ENCODE results near the gene COL5A3. TPM values are rescaled to one million over a fixed set of nuclear protein-coding genes. Genes with fewer than 3 reads are reported as not detected.

COL5A3 gene
- total and polyA plus RNA-seq, 12 donors = 3.8 to 35.6 (median 10.7) TPM

DNA sequence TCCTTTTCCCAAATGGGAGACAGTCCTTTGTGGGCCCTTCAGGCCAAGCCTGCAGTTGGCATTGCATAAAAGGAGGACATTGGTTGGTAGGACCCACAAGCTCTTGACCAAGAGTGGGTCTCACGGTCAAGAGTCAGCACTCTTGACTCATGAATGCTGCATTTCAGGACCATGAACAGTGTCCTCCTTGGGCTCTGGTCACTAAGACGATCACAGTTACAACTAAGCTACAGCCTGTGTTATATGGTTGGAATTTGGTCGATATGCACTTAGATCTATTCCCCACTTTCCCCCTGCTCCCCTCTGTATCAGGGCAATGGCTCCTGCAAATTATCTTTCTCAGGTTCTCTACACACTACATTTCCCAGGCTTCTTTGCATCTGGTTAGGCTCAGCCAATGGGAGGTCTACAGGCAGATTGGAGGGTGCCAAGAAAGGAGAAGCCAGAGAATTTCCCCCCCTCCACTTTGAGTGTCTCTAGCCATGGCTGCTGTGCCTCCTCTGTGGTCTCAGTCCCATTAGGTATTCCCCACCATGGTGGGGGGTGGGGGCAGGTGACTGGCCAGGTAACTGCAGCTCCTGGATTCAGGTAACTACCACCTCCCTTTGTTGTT is 70.9 kb downstream of the COL5A3 start:
- Histone ChIP-seq H3K9me3 (peaks cover 0 to 22% (median 8%) of the 10 kb centered on the region in 11 donors), H3K27me3 (peaks cover 0 to 60% (median 38%) of the 10 kb centered on the region in 7 donors), H3K4me3 (no peak overlapping the region), H3K27ac (no peak overlapping the region), H3K4me1 (peaks cover 4 to 24% (median 8%) of the 10 kb centered on the region in 9 donors), H3K36me3 (no peaks in the 10 kb centered on the region)
- DNase-seq (no peak), ATAC-seq (no peak)
- intact Hi-C loops (cut with DNase I) = loop anchor here in 3 of 10 donors (10.0 kb wide), 3 partner anchors 175 to 455 kb away; partner anchors contain the start of genes EIF3G (in 1 of the 3), MRPL4 (in 1 of the 3) and P2RY11 (in 1 of the 3)
- TF ChIP-seq, protein P1, sequence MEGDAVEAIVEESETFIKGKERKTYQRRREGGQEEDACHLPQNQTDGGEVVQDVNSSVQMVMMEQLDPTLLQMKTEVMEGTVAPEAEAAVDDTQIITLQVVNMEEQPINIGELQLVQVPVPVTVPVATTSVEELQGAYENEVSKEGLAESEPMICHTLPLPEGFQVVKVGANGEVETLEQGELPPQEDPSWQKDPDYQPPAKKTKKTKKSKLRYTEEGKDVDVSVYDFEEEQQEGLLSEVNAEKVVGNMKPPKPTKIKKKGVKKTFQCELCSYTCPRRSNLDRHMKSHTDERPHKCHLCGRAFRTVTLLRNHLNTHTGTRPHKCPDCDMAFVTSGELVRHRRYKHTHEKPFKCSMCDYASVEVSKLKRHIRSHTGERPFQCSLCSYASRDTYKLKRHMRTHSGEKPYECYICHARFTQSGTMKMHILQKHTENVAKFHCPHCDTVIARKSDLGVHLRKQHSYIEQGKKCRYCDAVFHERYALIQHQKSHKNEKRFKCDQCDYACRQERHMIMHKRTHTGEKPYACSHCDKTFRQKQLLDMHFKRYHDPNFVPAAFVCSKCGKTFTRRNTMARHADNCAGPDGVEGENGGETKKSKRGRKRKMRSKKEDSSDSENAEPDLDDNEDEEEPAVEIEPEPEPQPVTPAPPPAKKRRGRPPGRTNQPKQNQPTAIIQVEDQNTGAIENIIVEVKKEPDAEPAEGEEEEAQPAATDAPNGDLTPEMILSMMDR (IDR thresholded peaks at IDR 0.05) = no peak
- WGBS, 2 donors = 42 to 49% methylated on average over 3 of the region's 3 CpGs

DNA sequence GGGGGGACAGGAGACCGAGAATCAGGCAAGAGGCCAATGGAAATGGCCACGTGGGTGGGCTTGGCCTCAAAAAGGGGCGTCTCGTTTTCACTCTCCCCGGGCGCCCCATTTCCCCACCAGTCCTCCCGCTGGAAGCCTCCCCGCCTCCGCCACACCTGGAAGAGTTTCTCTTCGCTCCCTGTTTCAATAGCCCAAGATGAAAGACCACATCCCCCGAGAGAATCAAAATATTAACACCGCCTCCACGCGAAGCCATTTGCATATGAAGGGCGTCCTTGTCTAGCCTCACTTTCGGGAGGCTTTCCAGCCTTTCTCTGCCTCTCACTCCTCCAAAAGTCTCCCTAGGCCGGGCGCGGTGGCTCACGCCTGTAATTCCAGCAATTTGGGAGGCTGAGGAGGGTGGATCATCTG is 73.3 kb downstream of the COL5A3 start:
- Histone ChIP-seq H3K9me3 (peaks cover 0 to 16% (median 4%) of the 10 kb centered on the region in 11 donors), H3K4me3 (no peak overlapping the region), H3K4me1 (peaks cover 4 to 32% (median 12%) of the 10 kb centered on the region in 9 donors), H3K27ac (no peak overlapping the region), H3K36me3 (no peaks in the 10 kb centered on the region), H3K27me3 (peaks cover 0 to 71% (median 58%) of the 10 kb centered on the region in 7 donors)
- WGBS, 2 donors = 6 to 14% methylated on average over 20 of the region's 20 CpGs
- no peak for ATAC-seq
- TF ChIP-seq, protein P1 (IDR thresholded peaks at IDR 0.05) = no peak
- intact Hi-C loops (cut with DNase I) = loop anchor here in 3 of 10 donors (10.0 kb wide), 3 partner anchors 178 to 458 kb away; partner anchors contain the start of genes EIF3G (in 1 of the 3), MRPL4 (in 1 of the 3) and P2RY11 (in 1 of the 3)
- no peak for DNase-seq

DNA sequence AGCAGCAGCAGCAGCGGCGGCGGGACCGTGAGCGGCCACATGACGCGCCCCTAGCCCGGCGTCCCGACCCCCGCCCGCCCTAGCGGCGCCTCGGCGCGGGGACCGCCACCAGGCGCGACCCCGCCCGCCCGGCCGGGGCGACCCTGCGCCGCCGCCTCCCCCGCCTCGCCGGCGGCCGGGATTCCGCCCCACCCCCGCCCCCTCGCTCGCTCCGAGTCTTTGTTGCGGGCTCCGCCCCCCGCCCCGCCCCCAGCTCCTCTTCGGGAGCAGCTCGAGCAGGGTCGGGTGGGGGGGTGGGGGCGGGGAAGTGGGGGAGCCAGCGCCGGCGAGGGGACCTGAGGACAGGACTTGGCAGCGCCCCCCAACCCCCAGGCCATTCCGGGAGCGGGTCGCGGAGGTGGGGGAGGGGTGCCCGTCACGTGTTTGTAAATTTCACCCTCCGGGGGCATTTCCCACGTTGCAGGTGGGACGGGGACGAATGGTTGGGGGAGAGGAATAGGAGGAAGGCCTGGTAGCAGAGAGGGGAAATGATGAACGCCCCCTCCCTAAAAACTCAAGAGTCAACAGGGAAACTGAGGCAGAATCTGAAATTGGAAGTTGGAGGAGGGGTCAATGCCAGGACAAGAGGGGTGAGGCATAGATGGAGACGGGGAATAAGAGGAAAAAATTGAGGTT is 73.8 kb downstream of the COL5A3 start, which contains the start of gene OLFM2:
OLFM2 (minus strand) TSS at position 190 of the 675 bp plus-strand sequence; CDS start at position 41, 149 bp downstream.
- Histone ChIP-seq H3K4me1 (peaks cover 4 to 32% (median 12%) of the 10 kb centered on the region in 9 donors), H3K4me3 (peak within 1 kb of the TSS; percentile 7 to 42 (median 27)), H3K36me3 (no peaks in the 10 kb centered on the region), H3K27ac (no peak within 1 kb of the TSS), H3K27me3 (peaks cover 0 to 76% (median 63%) of the 10 kb centered on the region in 7 donors), H3K9me3 (peaks cover 0 to 10% (median 0%) of the 10 kb centered on the region in 11 donors)
- DNase-seq = peak in 1 of 2 donors; percentile 42
- intact Hi-C loops (cut with DNase I) = loop anchor here in 3 of 10 donors (10.0 kb wide), 3 partner anchors 178 to 458 kb away; partner anchors contain the start of genes EIF3G (in 1 of the 3), MRPL4 (in 1 of the 3) and P2RY11 (in 1 of the 3)
- WGBS, 2 donors = 1% methylated on average over 16 to 61 of the region's 62 CpGs
- no peak for ATAC-seq
- TF ChIP-seq, protein P1 (IDR thresholded peaks at IDR 0.05) = no peak

All from heart right ventricle (tissue), 16 donors.